Suprapubic skin (tissue), 4 donors: ENCODE results near the gene CBY2. TPM values are rescaled to one million over a fixed set of nuclear protein-coding genes. Genes with fewer than 3 reads are reported as not detected.

Experiments used
- DNase-seq, 2 donors: peaks; one replicate each; pipeline ENCODE4 v3.0.0-alpha.2; 2019; ENCODE audit warnings: low spot score in 2 of 2
- H3K27ac ChIP-seq: fragments of 200-600 bp; sonication (generic); one replicate; pipeline ENCODE4 v1.5.1; 2019
- H3K27me3 ChIP-seq: fragments of 200-600 bp; sonication (generic); one replicate; pipeline ENCODE4 v1.5.1; 2019
- H3K36me3 ChIP-seq: fragments of 200-600 bp; sonication (generic); one replicate; pipeline ENCODE4 v1.5.1; 2019
- H3K4me1 ChIP-seq: fragments of 200-600 bp; sonication (generic); one replicate; pipeline ENCODE4 v1.5.1; 2019
- H3K4me3 ChIP-seq: fragments of 200-600 bp; sonication (generic); one replicate; pipeline ENCODE4 v1.5.1; 2019; ENCODE audit warnings: mild to moderate bottlenecking
- H3K9me3 ChIP-seq: fragments of 200-600 bp; sonication (generic); one replicate; pipeline ENCODE4 v1.5.1; 2019
- CTCF ChIP-seq, 2 donors: fragments of 200-600 bp in 1 of 2; fragments of 450-650 bp in 1 of 2; sonication (generic) in 1 of 2; IDR thresholded peaks; one replicate each; pipeline ENCODE4 v1.5.1; 2016 to 2019; ENCODE audit warnings: antibody characterized with exemption in 2 of 2, mild to moderate bottlenecking in 1 of 2, moderate library complexity in 1 of 2
- EP300 ChIP-seq: sonication (generic); formaldehyde crosslinking; IDR thresholded peaks from one replicate; pipeline ENCODE4 v1.6.1; 2017; ENCODE audit warnings: antibody characterized with exemption
- POLR2A ChIP-seq, 2 donors: fragments of 450-650 bp; IDR thresholded peaks; one replicate each; pipeline ENCODE4 v1.6.1; 2017; ENCODE audit warnings: antibody characterized with exemption in 2 of 2, mild to moderate bottlenecking in 2 of 2, moderate library complexity in 2 of 2
- POLR2AphosphoS5 ChIP-seq, 3 donors: sonication (generic); formaldehyde crosslinking; IDR thresholded peaks; one replicate each; pipeline ENCODE4 v1.6.1; 2017; ENCODE audit warnings: antibody characterized with exemption in 3 of 3
- WGBS: methylation state at CpG from one replicate; pipeline ENCODE4 v1.1.5; 2018; 5-methylcytosine and 5-hydroxymethylcytosine counted together
- total RNA-seq, 4 donors: library from RNA; depleted of rRNA; stranded (reverse); fragments of >200 nt; gene quantifications; one replicate each; pipeline ENCODE4 v1.1.0, GENCODE V29; 2016

Gene CBY2
- total RNA-seq, 4 donors from 2014 or later = 0.49 TPM; not detected in 3

GRCh38 chr13:45731455-45731854 lies 29.3 kb downstream of the CBY2 start:
- no peak overlapping the region for H3K27ac ChIP-seq
- H3K4me1 ChIP-seq = no peaks in the 10 kb centered on the region
- H3K36me3 ChIP-seq = no peaks in the 10 kb centered on the region
- no peak overlapping the region for H3K4me3 ChIP-seq
- H3K9me3 ChIP-seq = no peaks in the 10 kb centered on the region
- H3K27me3 ChIP-seq = no peaks in the 10 kb centered on the region
- TF ChIP-seq CTCF (IDR thresholded peaks at IDR 0.05) (no peak), EP300 (no peak), POLR2A (IDR thresholded peaks at IDR 0.05) (no peak), POLR2AphosphoS5 (IDR thresholded peaks at IDR 0.05) (no peak)
- no peak for DNase-seq
- 88% methylated on average over 3 of the region's 3 CpGs for WGBS

- no peaks in the 10 kb centered on the region for H3K4me1 ChIP-seq
- H3K9me3 ChIP-seq = no peaks in the 10 kb centered on the region
- 26% methylated on average over 5 of the region's 5 CpGs for WGBS
- H3K4me3 ChIP-seq = no peak overlapping the region
- DNase-seq = no peak
- no peak overlapping the region for H3K27ac ChIP-seq
- H3K36me3 ChIP-seq = no peaks in the 10 kb centered on the region
- no peak for TF ChIP-seq POLR2AphosphoS5 (IDR thresholded peaks at IDR 0.05)
- TF ChIP-seq CTCF (IDR thresholded peaks at IDR 0.05) = no peak
- no peak for TF ChIP-seq POLR2A (IDR thresholded peaks at IDR 0.05)
- no peak for TF ChIP-seq EP300
- H3K27me3 ChIP-seq = no peaks in the 10 kb centered on the region
These were observed 30.8 kb downstream of the CBY2 start for GRCh38 chr13:45732916-45733315.

- no peaks in the 10 kb centered on the region for H3K27me3 ChIP-seq
- H3K36me3 ChIP-seq = no peaks in the 10 kb centered on the region
- H3K4me1 ChIP-seq = no peaks in the 10 kb centered on the region
- no peak for TF ChIP-seq POLR2AphosphoS5 (IDR thresholded peaks at IDR 0.05)
- TF ChIP-seq EP300 = no peak
- no peak for TF ChIP-seq CTCF (IDR thresholded peaks at IDR 0.05)
- no peak for TF ChIP-seq POLR2A (IDR thresholded peaks at IDR 0.05)
- H3K9me3 ChIP-seq = no peaks in the 10 kb centered on the region
- H3K4me3 ChIP-seq = no peak overlapping the region
- 51% methylated on average over 5 of the region's 5 CpGs for WGBS
- H3K27ac ChIP-seq = no peak overlapping the region
- DNase-seq = no peak
These were observed 31.2 kb downstream of the CBY2 start for GRCh38 chr13:45733361-45733760.

- H3K4me3 ChIP-seq = no peak overlapping the region
- no peaks in the 10 kb centered on the region for H3K4me1 ChIP-seq
- no peaks in the 10 kb centered on the region for H3K27me3 ChIP-seq
- no peaks in the 10 kb centered on the region for H3K9me3 ChIP-seq
- TF ChIP-seq POLR2AphosphoS5 (IDR thresholded peaks at IDR 0.05) (no peak), EP300 (no peak), CTCF (IDR thresholded peaks at IDR 0.05) (no peak)
- no peak overlapping the region for H3K27ac ChIP-seq
- DNase-seq = no peak
- no peaks in the 10 kb centered on the region for H3K36me3 ChIP-seq
- WGBS = 53% methylated on average over 2 of the region's 2 CpGs
These were observed 35.5 kb downstream of the CBY2 start for GRCh38 chr13:45737571-45738017.

GRCh38 chr13:45742985-45743384 lies 40.9 kb downstream of the CBY2 start:
- H3K36me3 ChIP-seq = no peaks in the 10 kb centered on the region
- 92% methylated on average over 5 of the region's 5 CpGs for WGBS
- TF ChIP-seq EP300 = no peak
- TF ChIP-seq POLR2A (IDR thresholded peaks at IDR 0.05) = no peak
- no peak for TF ChIP-seq POLR2AphosphoS5 (IDR thresholded peaks at IDR 0.05)
- TF ChIP-seq CTCF (IDR thresholded peaks at IDR 0.05) = no peak

More at GRCh38 chr13:45742985-45743384, 40.9 kb downstream of the CBY2 start:
- Histone ChIP-seq H3K27ac (no peak overlapping the region), H3K4me1 (no peaks in the 10 kb centered on the region), H3K4me3 (no peak overlapping the region), H3K27me3 (no peaks in the 10 kb centered on the region), H3K9me3 (no peaks in the 10 kb centered on the region)
- no peak for DNase-seq
